Upper lobe of left lung (tissue), 6 donors: ENCODE results near the gene SARS1. TPM values are rescaled to one million over a fixed set of nuclear protein-coding genes. Genes with fewer than 3 reads are reported as not detected.
"Not testable (repeated sequence)": the region's sequence is repeated elsewhere in the genome, so short reads cannot be mapped to it uniquely, and the experiment has no call there.

Source experiments
- ATAC-seq, 2 donors: fragments of 200-7000 bp; cut with Tn5 transposase; one replicate each; pipeline ENCODE4 v1.9.1; 2022; ENCODE audit warnings: mild to moderate bottlenecking in 2 of 2, moderate library complexity in 2 of 2; ENCODE audit not compliant: low FRiP score in 2 of 2
- DNase-seq, 2 donors: peaks; one replicate each; pipeline ENCODE4 v3.0.0-alpha.2; 2019 to 2020
- H3K27ac ChIP-seq, 4 donors: fragments of 200-600 bp; sonication (generic); one replicate each; pipeline ENCODE4 v1.5.1; 2016 to 2019
- H3K27me3 ChIP-seq, 4 donors: fragments of 200-600 bp; sonication (generic); one replicate each; pipeline ENCODE4 v1.5.1; 2017 to 2019
- H3K36me3 ChIP-seq, 4 donors: fragments of 200-600 bp; sonication (generic); one replicate each; pipeline ENCODE4 v1.5.1; 2016 to 2019
- H3K4me1 ChIP-seq, 4 donors: fragments of 200-600 bp; sonication (generic); one replicate each; pipeline ENCODE4 v1.5.1; 2018 to 2019
- H3K4me3 ChIP-seq, 4 donors: fragments of 200-600 bp; sonication (generic); one replicate each; pipeline ENCODE4 v1.5.1; 2017 to 2019; ENCODE audit warnings: mild to moderate bottlenecking in 2 of 4, moderate library complexity in 1 of 4
- H3K9me3 ChIP-seq, 4 donors: fragments of 200-600 bp; sonication (generic); one replicate each; pipeline ENCODE4 v1.5.1; 2018 to 2019
- CTCF ChIP-seq, 6 experiments: fragments of 450-650 bp in 4 of 6; fragments of 200-600 bp in 2 of 6; sonication (generic) in 2 of 6; IDR thresholded peaks; one replicate each; pipeline ENCODE4 v1.5.1; 2016 to 2019; ENCODE audit warnings: antibody characterized with exemption in 6 of 6
- EP300 ChIP-seq, 4 donors: sonication (generic); formaldehyde crosslinking; IDR thresholded peaks; one replicate each; pipeline ENCODE4 v1.5.1; 2017; ENCODE audit warnings: antibody characterized with exemption in 4 of 4, control low read depth in 2 of 4
- POLR2A ChIP-seq, 4 donors: fragments of 450-650 bp; IDR thresholded peaks; one replicate each; pipeline ENCODE4 v1.5.1; 2016 to 2017; ENCODE audit warnings: antibody characterized with exemption in 4 of 4, mild to moderate bottlenecking in 2 of 4
- POLR2AphosphoS5 ChIP-seq, 2 donors: sonication (generic); formaldehyde crosslinking; IDR thresholded peaks; one replicate each; pipeline ENCODE4 v1.5.1; 2017; ENCODE audit warnings: antibody characterized with exemption in 2 of 2
- WGBS, 2 donors: methylation state at CpG; one replicate each; pipeline ENCODE4 v1.1.5; 2017 to 2018; 5-methylcytosine and 5-hydroxymethylcytosine counted together
- total RNA-seq, 6 donors: library from RNA; depleted of rRNA in 4 of 6; stranded (reverse); fragments of >200 nt in 4 of 6; gene quantifications; one replicate each; pipeline versions ENCODE4 v1.1.0 to v1.2.1, GENCODE V29; 2016 to 2021
- donor health status: DM: no; HTN: no; CAD: no; lungs with moderate emphysema.
- donor health status: DM: no; HTN: yes; CAD: no; lungs with severe emphysema.

SARS1 gene
- total RNA-seq, 6 donors from 2014 or later, result 126 to 212 (median 160) TPM

- no peak for ATAC-seq
- Histone ChIP-seq H3K4me1 (peaks cover 5 to 9% (median 7%) of the 10 kb centered on the region in 4 donors), H3K27ac (no peak overlapping the region), H3K9me3 (no peaks in the 10 kb centered on the region), H3K36me3 (no peaks in the 10 kb centered on the region), H3K4me3 (no peak overlapping the region), H3K27me3 (no peaks in the 10 kb centered on the region)
- DNase-seq, result no peak
- TF ChIP-seq CTCF (IDR thresholded peaks at IDR 0.05), result no peak
- TF ChIP-seq EP300 (IDR thresholded peaks at IDR 0.05), result no peak
- TF ChIP-seq POLR2A (IDR thresholded peaks at IDR 0.05), result no peak
- no peak for TF ChIP-seq POLR2AphosphoS5 (IDR thresholded peaks at IDR 0.05)
- WGBS, 2 donors, result 83 to 88% methylated on average over 8 of the region's 8 CpGs
These were observed 3.7 kb upstream of the SARS1 start for GRCh38 chr1:109210058-109210457.

GRCh38 chr1:109213345-109213823 lies 334 bp upstream of the SARS1 start:
- Histone ChIP-seq H3K4me1 (peaks cover 17 to 40% (median 34%) of the 10 kb centered on the region in 4 donors), H3K27ac (peak overlapping the region; percentile 80 to 92 (median 90)), H3K27me3 (no peaks in the 10 kb centered on the region), H3K9me3 (no peaks in the 10 kb centered on the region), H3K4me3 (peak overlapping the region in 3 of 4 donors; percentile 72 to 93 (median 91)), H3K36me3 (peaks cover 0 to 14% (median 0%) of the 10 kb centered on the region in 4 donors)
- ATAC-seq (no peak), DNase-seq (no peak)
- no peak for TF ChIP-seq POLR2AphosphoS5 (IDR thresholded peaks at IDR 0.05)
- TF ChIP-seq POLR2A (IDR thresholded peaks at IDR 0.05), result no peak
- no peak for TF ChIP-seq CTCF (IDR thresholded peaks at IDR 0.05)
- 34 to 37% methylated on average over 8 to 10 of the region's 10 CpGs for WGBS, 2 donors

- TF ChIP-seq EP300 (IDR thresholded peaks at IDR 0.05) (no peak), POLR2AphosphoS5 (IDR thresholded peaks at IDR 0.05) (peak in 1 of 2 donors; percentile 69)
- Histone ChIP-seq H3K27ac (peak overlapping the region; percentile 80 to 92 (median 90)), H3K27me3 (no peaks in the 10 kb centered on the region), H3K4me3 (peak overlapping the region; percentile 29 to 93 (median 82)), H3K9me3 (no peaks in the 10 kb centered on the region), H3K4me1 (peaks cover 21 to 44% (median 38%) of the 10 kb centered on the region in 4 donors), H3K36me3 (peaks cover 0 to 14% (median 0%) of the 10 kb centered on the region in 4 donors)
- ATAC-seq (peak; percentile 66 to 76), DNase-seq (peak in 1 of 2 donors; percentile 71)
- WGBS, 2 donors, result 11% methylated on average over 13 of the region's 13 CpGs
These were observed 1.2 kb downstream of the SARS1 start for GRCh38 chr1:109214695-109215623.

GRCh38 chr1:109216662-109217061 lies 2.9 kb downstream of the SARS1 start:
- Histone ChIP-seq H3K27me3 (no peaks in the 10 kb centered on the region), H3K4me1 (peaks cover 21 to 44% (median 38%) of the 10 kb centered on the region in 4 donors), H3K36me3 (peaks cover 0 to 20% (median 0%) of the 10 kb centered on the region in 4 donors), H3K4me3 (no peak overlapping the region), H3K27ac (peak overlapping the region in 2 of 4 donors; percentile 5 to 80), H3K9me3 (no peaks in the 10 kb centered on the region)
- DNase-seq (no peak), ATAC-seq (no peak)
- TF ChIP-seq POLR2A (IDR thresholded peaks at IDR 0.05), result no peak
- TF ChIP-seq EP300 (IDR thresholded peaks at IDR 0.05), result no peak
- no peak for TF ChIP-seq POLR2AphosphoS5 (IDR thresholded peaks at IDR 0.05)
- TF ChIP-seq CTCF (IDR thresholded peaks at IDR 0.05), result no peak
- 90 to 96% methylated on average over 4 of the region's 4 CpGs for WGBS, 2 donors

GRCh38 chr1:109218516-109218915 lies 4.8 kb downstream of the SARS1 start:
- peaks cover 0 to 26% (median 0%) of the 10 kb centered on the region in 4 donors for H3K36me3 ChIP-seq
- peak; percentile 63 to 75 for TF ChIP-seq POLR2AphosphoS5 (IDR thresholded peaks at IDR 0.05)
- TF ChIP-seq EP300 (IDR thresholded peaks at IDR 0.05), result peak; percentile 28 to 80 (median 56)
- TF ChIP-seq CTCF (IDR thresholded peaks at IDR 0.05), result no peak
- TF ChIP-seq POLR2A (IDR thresholded peaks at IDR 0.05), result peak in 1 of 4 donors; percentile 23
- no peaks in the 10 kb centered on the region for H3K9me3 ChIP-seq
- H3K27me3 ChIP-seq, result no peaks in the 10 kb centered on the region
- WGBS, 2 donors, result 29 to 54% methylated on average over 3 of the region's 3 CpGs
- ATAC-seq, result peak in 1 of 2 donors; percentile 76
- H3K4me1 ChIP-seq, result peaks cover 21 to 39% (median 34%) of the 10 kb centered on the region in 4 donors
- no peak overlapping the region for H3K4me3 ChIP-seq
- DNase-seq, result peak in 1 of 2 donors; percentile 76
- H3K27ac ChIP-seq, result peak overlapping the region in 1 of 4 donors; percentile 2

- not testable (repeated sequence) for H3K27me3 ChIP-seq, H3K9me3 ChIP-seq, DNase-seq, ATAC-seq, H3K4me3 ChIP-seq, H3K27ac ChIP-seq
- Histone ChIP-seq H3K36me3 (peaks cover 0 to 39% (median 3%) of the 10 kb centered on the region in 4 donors), H3K4me1 (peaks cover 5 to 31% (median 19%) of the 10 kb centered on the region in 4 donors)
- WGBS, 2 donors, result 91 to 93% methylated on average over 9 of the region's 9 CpGs
These were observed 7.5 kb downstream of the SARS1 start for GRCh38 chr1:109221201-109221600.
